A549 (cell line): ENCODE results near the gene TPD52L1. TPM values are rescaled to one million over a fixed set of nuclear protein-coding genes. Genes with fewer than 3 reads are reported as not detected.

ENCODE experiments used
- ATAC-seq, 2 experiments: fragments of 200-7000 bp in 1 of 2; fragments of >200 bp in 1 of 2; cut with Nextera tagmentation in 1 of 2; cut with Tn5 transposase in 1 of 2; 3 replicates each; pipeline versions ENCODE4 v1.8.0 to v1.9.1; 2018 to 2020; ENCODE audit warnings: mild to moderate bottlenecking in 1 of 2, moderate library complexity in 1 of 2
- CTCF ChIA-PET: fragments of 300-600 bp; sonication (Branson Sonifier 250); formaldehyde crosslinking; extraction: SDS; loops from one replicate; lab custom pipeline; 2021; ENCODE audit warnings: antibody characterized with exemption, inconsistent platforms; lab: Yijun Ruan, JAX
- POLR2A ChIA-PET: fragments of 350-600 bp; formaldehyde crosslinking; extraction: SDS; loops from one replicate; lab custom pipeline; 2021; ENCODE audit warnings: antibody characterized with exemption, inconsistent platforms; lab: Yijun Ruan, JAX
- DNase-seq, 2 experiments: peaks; one replicate each; pipeline versions ENCODE4 v3.0.0 to v3.0.0-alpha.2; 2011 to 2016; ENCODE audit warnings: low read depth in 1 of 2, low spot score in 1 of 2
- FAIRE-seq: peaks from 2 replicates; lab custom pipeline; 2011; peaks lifted over from hg19 to GRCh38; lab: Jason Lieb, UNC
- H3K27ac ChIP-seq, 2 experiments: fragments of >200 bp; sonication (Bioruptor Twin); formaldehyde crosslinking; 3 replicates each; pipeline ENCODE4 v1.5.1; 2016 to 2017
- H3K4me1 ChIP-seq: fragments of >200 bp; sonication (Bioruptor Twin); formaldehyde crosslinking; 3 replicates; pipeline ENCODE4 v1.6.1; 2016
- H3K4me2 ChIP-seq: fragments of >200 bp; sonication (Bioruptor Twin); formaldehyde crosslinking; 3 replicates; pipeline ENCODE4 v1.6.1; 2016
- H3K4me3 ChIP-seq: fragments of >200 bp; sonication (Bioruptor Twin); formaldehyde crosslinking; 3 replicates; pipeline ENCODE4 v1.5.1; 2016
- H3K9me3 ChIP-seq: fragments of >200 bp; sonication (Bioruptor Twin); formaldehyde crosslinking; 3 replicates; pipeline ENCODE4 v1.6.1; 2016
- CBX8 ChIP-seq: fragments of 200-600 bp; sonication (generic); IDR thresholded peaks from 2 replicates; pipeline ENCODE4 v1.6.1; 2016
- CHD2 ChIP-seq: fragments of 150-350 bp; IDR thresholded peaks from 2 replicates; pipeline ENCODE4 v1.6.1; 2014; ENCODE audit warnings: low read length; ENCODE audit not compliant: partially characterized antibody
- CHD4 ChIP-seq: fragments of 200-600 bp; sonication (generic); IDR thresholded peaks from 2 replicates; pipeline ENCODE4 v1.6.1; 2016; ENCODE audit warnings: antibody characterized with exemption, mild to moderate bottlenecking, borderline replicate concordance
- EHMT2 ChIP-seq: fragments of 200-600 bp; sonication (generic); IDR thresholded peaks from 2 replicates; pipeline ENCODE4 v1.6.1; 2016; ENCODE audit warnings: antibody characterized with exemption, low read depth, mild to moderate bottlenecking, moderate library complexity
- FOSB ChIP-seq: fragments of 250-450 bp; sonication (Bioruptor Pico); IDR thresholded peaks from 2 replicates; pipeline ENCODE4 v1.5.0; 2020; ENCODE audit warnings: mild to moderate bottlenecking, moderate library complexity
- GATA3 ChIP-seq: IDR thresholded peaks from 2 replicates; pipeline ENCODE4 v1.6.1; 2012; ENCODE audit warnings: borderline replicate concordance
- HOXA7 ChIP-seq: fragments of 250-450 bp; sonication (Bioruptor Pico); IDR thresholded peaks from 2 replicates; pipeline ENCODE4 v1.5.0; 2020; ENCODE audit warnings: mild to moderate bottlenecking, moderate library complexity
- HOXB5 ChIP-seq: fragments of 250-450 bp; sonication (Bioruptor Pico); IDR thresholded peaks from 2 replicates; pipeline ENCODE4 v1.5.0; 2020; ENCODE audit warnings: mild to moderate bottlenecking, moderate library complexity
- JUNB ChIP-seq: fragments of >200 bp; sonication (Bioruptor Twin); formaldehyde crosslinking; IDR thresholded peaks from 2 replicates; pipeline ENCODE4 v1.6.1; 2016
- KDM1A ChIP-seq: fragments of 200-600 bp; sonication (generic); IDR thresholded peaks from 2 replicates; pipeline ENCODE4 v1.6.1; 2016; ENCODE audit warnings: low read depth, mild to moderate bottlenecking
- MAFK ChIP-seq: fragments of 450-650 bp; IDR thresholded peaks from 2 replicates; pipeline ENCODE4 v1.6.1; 2014; ENCODE audit not compliant: partially characterized antibody
- NR3C1 ChIP-seq: fragments of >200 bp; sonication (Bioruptor Twin); formaldehyde crosslinking; IDR thresholded peaks from 3 replicates; pipeline ENCODE4 v1.6.1; 2017
- PHF8 ChIP-seq: fragments of 200-600 bp; sonication (generic); IDR thresholded peaks from 2 replicates; pipeline ENCODE4 v1.6.1; 2016; ENCODE audit warnings: low read depth, mild to moderate bottlenecking, antibody characterized with exemption, moderate library complexity, borderline replicate concordance
- RFX5 ChIP-seq: fragments of 450-650 bp; IDR thresholded peaks from 2 replicates; pipeline ENCODE4 v1.7.1; 2014; ENCODE audit warnings: antibody characterized with exemption, mild to moderate bottlenecking, moderate library complexity
- SMC3 ChIP-seq: fragments of >200 bp; sonication (Bioruptor Twin); formaldehyde crosslinking; IDR thresholded peaks from 3 replicates; pipeline ENCODE4 v1.6.1; 2018; ENCODE audit warnings: inconsistent platforms
- SREBF2 ChIP-seq: fragments of 450-650 bp; IDR thresholded peaks from 2 replicates; pipeline ENCODE4 v1.6.1; 2014; ENCODE audit warnings: mild to moderate bottlenecking, moderate library complexity
- TP53 ChIP-seq: fragments of 250-450 bp; sonication (Bioruptor Pico); IDR thresholded peaks from 2 replicates; pipeline ENCODE4 v1.5.0; 2021; ENCODE audit warnings: mild to moderate bottlenecking, moderate library complexity
- ZC3H11A ChIP-seq: fragments of 450-650 bp; IDR thresholded peaks from 2 replicates; pipeline ENCODE4 v1.6.1; 2014; ENCODE audit warnings: antibody characterized with exemption, mild to moderate bottlenecking
- ZFP36 ChIP-seq: fragments of 450-650 bp; IDR thresholded peaks from 2 replicates; pipeline ENCODE4 v1.6.1; 2014; ENCODE audit warnings: borderline replicate concordance; ENCODE audit not compliant: partially characterized antibody
- ZSCAN20 ChIP-seq: fragments of 250-450 bp; sonication (Bioruptor Pico); IDR thresholded peaks from 2 replicates; pipeline ENCODE4 v1.8.0; 2022; ENCODE audit warnings: mild to moderate bottlenecking, moderate library complexity
- WGBS: methylation state at CpG from one replicate; pipeline ENCODE4 v1.1.6; 2017; ENCODE audit errors: missing lambda C conversion rate; 5-methylcytosine and 5-hydroxymethylcytosine counted together
- polyA plus RNA-seq, 4 experiments: library from polyadenylated mRNA; depleted of rRNA in 3 of 4; stranded (reverse); fragments of >200 nt; fragmentation: RNase III in 1 of 4; extraction: RNeasy Plus Mini Kit Qiagen cat#74134 plus additional on column Dnase treatment in 1 of 4; gene quantifications; 2 replicates in 3 of 4; 3 replicates in 1 of 4; pipeline ENCODE4 v1.2.3, GENCODE V29; 2011 to 2017
- TF ChIP-seq, protein P1 (sequence below): fragments of 450-650 bp; IDR thresholded peaks from 2 replicates; pipeline ENCODE4 v1.6.1; 2014; ENCODE audit warnings: antibody characterized with exemption
- TF ChIP-seq, protein P2 (sequence below): fragments of >200 bp; sonication (Bioruptor Twin); formaldehyde crosslinking; IDR thresholded peaks from 3 replicates; pipeline ENCODE4 v1.5.1; 2016
- TF ChIP-seq, protein P3 (sequence below): fragments of 250-450 bp; sonication (Bioruptor Pico); IDR thresholded peaks from 2 replicates; pipeline ENCODE4 v1.5.0; 2020; ENCODE audit warnings: low read depth, mild to moderate bottlenecking, moderate library complexity
- TF ChIP-seq, protein P4 (sequence below): IDR thresholded peaks from 2 replicates; pipeline ENCODE4 v1.6.1; 2012

The TPD52L1 gene
- polyA plus RNA-seq, 2 of the 4 experiments (the other 2 are of a cell fraction): 90.1 to 144 TPM

DNA sequence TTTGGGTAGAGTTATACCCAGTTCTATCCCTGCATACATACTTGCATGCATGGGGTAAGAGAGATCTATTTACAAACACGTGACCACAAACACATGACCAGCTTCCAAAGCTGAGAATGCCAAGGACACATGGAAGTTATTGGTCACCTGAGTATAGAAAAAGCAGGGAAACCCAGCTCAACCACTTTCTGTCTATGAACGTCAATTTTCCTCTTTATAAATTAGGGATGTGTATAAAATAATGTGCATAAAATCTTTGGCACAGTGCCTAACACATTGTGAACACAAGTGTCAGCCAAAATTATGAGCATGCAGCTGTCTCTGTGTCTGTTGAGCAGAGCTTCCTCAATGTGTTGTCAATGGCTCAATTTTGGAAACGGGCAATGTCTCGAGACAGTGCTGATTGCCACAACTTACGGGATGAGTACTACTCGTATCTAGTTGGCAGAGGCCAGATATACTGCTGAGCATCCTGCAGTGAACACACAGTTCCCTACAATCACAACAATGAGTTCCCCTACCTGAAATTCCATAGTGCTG lies 44.9 kb downstream of the TPD52L1 start:
- FAIRE-seq: peak; percentile 51
- peaks cover 92% of the 10 kb centered on the region for H3K4me1 ChIP-seq
- ChIA-PET CTCF (interaction anchor here (0.5 to 1.9 kb wide), 3 partner anchors 45 to 796 kb away, joined by 3 to 5 read pairs (median 3); partner anchors contain the start of gene TPD52L1), POLR2A (interaction anchor here (1.9 kb wide), 1 partner anchor 103 kb away, joined by 8 read pairs; the partner anchor contains the start of gene HDDC2)
- peak; percentile 16 to 19; a peak in 3 of 6 replicates for ATAC-seq
- 42% methylated on average over 6 of the region's 6 CpGs for WGBS
- no peak for TF ChIP-seq ZFP36
- TF ChIP-seq, protein P1, sequence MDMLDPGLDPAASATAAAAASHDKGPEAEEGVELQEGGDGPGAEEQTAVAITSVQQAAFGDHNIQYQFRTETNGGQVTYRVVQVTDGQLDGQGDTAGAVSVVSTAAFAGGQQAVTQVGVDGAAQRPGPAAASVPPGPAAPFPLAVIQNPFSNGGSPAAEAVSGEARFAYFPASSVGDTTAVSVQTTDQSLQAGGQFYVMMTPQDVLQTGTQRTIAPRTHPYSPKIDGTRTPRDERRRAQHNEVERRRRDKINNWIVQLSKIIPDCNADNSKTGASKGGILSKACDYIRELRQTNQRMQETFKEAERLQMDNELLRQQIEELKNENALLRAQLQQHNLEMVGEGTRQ: peak; percentile 85
- peak overlapping the region; percentile 92 for H3K4me2 ChIP-seq
- H3K9me3 ChIP-seq: no peaks in the 10 kb centered on the region
- H3K4me3 ChIP-seq: no peak overlapping the region; the same call in 2 of the 3 replicates
- DNase-seq: peak in 1 of 2 experiments; percentile 38
- H3K27ac ChIP-seq: peak overlapping the region; percentile 89 to 95

DNA sequence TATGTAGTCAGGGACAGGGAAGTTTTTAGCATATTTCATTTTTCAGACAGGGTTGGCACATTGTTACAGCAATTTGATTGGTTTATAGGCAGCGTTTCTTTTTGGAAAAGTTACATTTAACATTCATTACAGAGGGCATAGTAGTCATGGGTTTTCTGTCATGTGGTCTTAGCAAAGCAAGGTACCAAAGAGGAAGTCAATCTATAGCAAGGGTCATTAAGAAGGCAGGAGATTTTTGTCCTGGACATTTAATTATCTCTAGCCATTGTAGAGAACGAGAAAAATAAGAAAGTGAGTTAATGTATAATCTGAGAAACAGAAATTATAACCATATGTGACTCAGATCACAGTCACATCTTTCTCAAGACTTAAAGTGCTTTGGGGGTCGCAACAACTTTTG lies 47.4 kb downstream of the TPD52L1 start:
- Histone ChIP-seq H3K4me2 (peak overlapping the region; percentile 92), H3K9me3 (no peaks in the 10 kb centered on the region), H3K27ac (peak overlapping the region; percentile 95 to 97), H3K4me1 (peaks cover 76% of the 10 kb centered on the region), H3K4me3 (peak overlapping the region; percentile 14; the same call in 1 of the 3 replicates)
- ChIA-PET POLR2A (no interaction called here), CTCF (no interaction called here)
- WGBS: 6% methylated on average over 3 of the region's 3 CpGs
- no peak for FAIRE-seq
- ATAC-seq: no peak
- no peak for DNase-seq
- TF ChIP-seq FOSB (CRISPR knock-in tag) (no peak), ZC3H11A (no peak), SREBF2 (no peak), NR3C1 (no peak)
- TF ChIP-seq, protein P2, sequence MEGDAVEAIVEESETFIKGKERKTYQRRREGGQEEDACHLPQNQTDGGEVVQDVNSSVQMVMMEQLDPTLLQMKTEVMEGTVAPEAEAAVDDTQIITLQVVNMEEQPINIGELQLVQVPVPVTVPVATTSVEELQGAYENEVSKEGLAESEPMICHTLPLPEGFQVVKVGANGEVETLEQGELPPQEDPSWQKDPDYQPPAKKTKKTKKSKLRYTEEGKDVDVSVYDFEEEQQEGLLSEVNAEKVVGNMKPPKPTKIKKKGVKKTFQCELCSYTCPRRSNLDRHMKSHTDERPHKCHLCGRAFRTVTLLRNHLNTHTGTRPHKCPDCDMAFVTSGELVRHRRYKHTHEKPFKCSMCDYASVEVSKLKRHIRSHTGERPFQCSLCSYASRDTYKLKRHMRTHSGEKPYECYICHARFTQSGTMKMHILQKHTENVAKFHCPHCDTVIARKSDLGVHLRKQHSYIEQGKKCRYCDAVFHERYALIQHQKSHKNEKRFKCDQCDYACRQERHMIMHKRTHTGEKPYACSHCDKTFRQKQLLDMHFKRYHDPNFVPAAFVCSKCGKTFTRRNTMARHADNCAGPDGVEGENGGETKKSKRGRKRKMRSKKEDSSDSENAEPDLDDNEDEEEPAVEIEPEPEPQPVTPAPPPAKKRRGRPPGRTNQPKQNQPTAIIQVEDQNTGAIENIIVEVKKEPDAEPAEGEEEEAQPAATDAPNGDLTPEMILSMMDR: no peak

DNA sequence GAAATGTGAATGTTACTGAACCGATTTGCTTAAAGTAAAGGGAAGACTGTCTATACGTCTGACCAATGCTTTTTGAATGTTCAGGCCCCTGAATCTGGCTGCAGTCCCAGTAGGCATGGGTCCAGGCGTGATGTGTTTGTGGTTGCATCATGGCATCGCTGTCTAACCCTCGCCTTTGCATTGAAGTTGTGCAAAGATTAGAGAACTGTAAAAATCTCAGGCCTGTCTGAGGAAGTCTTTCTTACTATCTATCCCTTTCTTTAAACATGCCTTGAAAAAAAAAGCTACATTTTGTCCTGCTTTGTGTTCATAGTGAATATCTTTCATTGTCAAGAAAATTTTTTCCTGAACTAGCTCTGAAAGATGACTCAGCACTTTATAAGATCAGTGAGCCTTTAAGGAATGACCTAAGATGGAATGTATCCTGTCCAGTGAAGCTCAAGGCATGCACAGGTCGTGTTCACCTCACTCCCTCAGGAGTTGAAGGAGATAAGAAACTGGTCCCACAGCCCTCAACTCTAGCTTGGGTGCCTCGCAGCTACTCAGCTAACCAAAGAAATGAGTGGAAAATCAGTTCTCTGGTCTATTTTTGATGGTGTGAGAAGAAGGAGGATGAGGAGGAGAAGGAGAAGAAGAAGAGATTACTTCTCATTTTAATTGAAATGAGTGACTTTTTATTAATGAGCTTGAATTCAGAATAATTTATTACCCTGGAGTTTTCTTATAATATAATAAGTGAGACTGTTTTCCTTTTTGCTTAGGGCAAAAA lies 48.6 kb downstream of the TPD52L1 start:
- peaks cover 66% of the 10 kb centered on the region for H3K4me1 ChIP-seq
- POLR2A ChIA-PET: interaction anchor here (0.7 to 1.4 kb wide), 8 partner anchors 12 to 580 kb away, joined by 3 to 9 read pairs (median 4); partner anchors contain the start of genes HDDC2 and TPD52L1
- DNase-seq (peak; percentile 35 to 89), ATAC-seq (peak; percentile 63 to 74), FAIRE-seq (no peak)
- H3K9me3 ChIP-seq: no peaks in the 10 kb centered on the region
- peak overlapping the region; percentile 92 for H3K4me2 ChIP-seq
- WGBS: under 1% methylated on average over 7 of the region's 7 CpGs
- H3K27ac ChIP-seq: peak overlapping the region; percentile 95 to 97
- CTCF ChIA-PET: interaction anchor here (0.8 to 1.7 kb wide), 2 partner anchors 10 to 48 kb away, joined by 4 to 11 read pairs; partner anchors contain the start of gene TPD52L1
- H3K4me3 ChIP-seq: peak overlapping the region; percentile 14; the same call in 1 of the 3 replicates
- TF ChIP-seq ZSCAN20 (CRISPR knock-in tag): 0 out of 2 replicates have a peak, but pooled peaks have one; percentile 33
- peak; percentile 100 for TF ChIP-seq MAFK
- no peak for TF ChIP-seq CHD2
- TF ChIP-seq GATA3: peak; percentile 47; the same call in 1 of the 2 replicates
- TF ChIP-seq CHD4: no peak
- TF ChIP-seq RFX5: no peak
- TF ChIP-seq, protein P3, sequence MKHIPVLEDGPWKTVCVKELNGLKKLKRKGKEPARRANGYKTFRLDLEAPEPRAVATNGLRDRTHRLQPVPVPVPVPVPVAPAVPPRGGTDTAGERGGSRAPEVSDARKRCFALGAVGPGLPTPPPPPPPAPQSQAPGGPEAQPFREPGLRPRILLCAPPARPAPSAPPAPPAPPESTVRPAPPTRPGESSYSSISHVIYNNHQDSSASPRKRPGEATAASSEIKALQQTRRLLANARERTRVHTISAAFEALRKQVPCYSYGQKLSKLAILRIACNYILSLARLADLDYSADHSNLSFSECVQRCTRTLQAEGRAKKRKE: 0 out of 2 replicates have a peak, but pooled peaks have one; percentile 51
- no peak for TF ChIP-seq PHF8
- TF ChIP-seq HOXB5 (CRISPR knock-in tag): no peak
- TF ChIP-seq, protein P2: no peak
- no peak for TF ChIP-seq EHMT2
- peak; percentile 58; the same call in 1 of the 2 replicates for TF ChIP-seq JUNB
- TF ChIP-seq, protein P4, sequence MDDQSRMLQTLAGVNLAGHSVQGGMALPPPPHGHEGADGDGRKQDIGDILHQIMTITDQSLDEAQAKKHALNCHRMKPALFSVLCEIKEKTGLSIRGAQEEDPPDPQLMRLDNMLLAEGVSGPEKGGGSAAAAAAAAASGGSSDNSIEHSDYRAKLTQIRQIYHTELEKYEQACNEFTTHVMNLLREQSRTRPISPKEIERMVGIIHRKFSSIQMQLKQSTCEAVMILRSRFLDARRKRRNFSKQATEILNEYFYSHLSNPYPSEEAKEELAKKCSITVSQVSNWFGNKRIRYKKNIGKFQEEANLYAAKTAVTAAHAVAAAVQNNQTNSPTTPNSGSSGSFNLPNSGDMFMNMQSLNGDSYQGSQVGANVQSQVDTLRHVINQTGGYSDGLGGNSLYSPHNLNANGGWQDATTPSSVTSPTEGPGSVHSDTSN: no peak
- TF ChIP-seq TP53 (CRISPR knock-in tag): no peak
- no peak for TF ChIP-seq ZFP36
- TF ChIP-seq KDM1A: no peak
- 0 out of 3 replicates have a peak, but pooled peaks have one; percentile 5 for TF ChIP-seq SMC3
- TF ChIP-seq CBX8: no peak
- TF ChIP-seq HOXA7 (CRISPR knock-in tag): no peak
